Nephron progenitor cell (in vitro differentiated cells): ENCODE results near the gene SLC23A2.

Experiments
- DNase-seq: peaks from one replicate; pipeline ENCODE4 v3.0.0; 2021
- H3K27ac Mint-ChIP-seq: 2 replicates; pipeline ENCODE4 v1.8.0; 2021; ENCODE audit warnings: mild to moderate bottlenecking, moderate library complexity, mixed read lengths
- H3K27me3 Mint-ChIP-seq: 2 replicates; pipeline ENCODE4 v1.8.0; 2021; ENCODE audit warnings: mild to moderate bottlenecking, low read depth, mixed read lengths; ENCODE audit not compliant: poor library complexity
- H3K36me3 Mint-ChIP-seq: 2 replicates; pipeline ENCODE4 v1.8.0; 2021; ENCODE audit warnings: low read depth, mixed read lengths
- H3K4me1 Mint-ChIP-seq: 2 replicates; pipeline ENCODE4 v1.8.0; 2021; ENCODE audit warnings: mixed read lengths
- H3K4me3 Mint-ChIP-seq: 2 replicates; pipeline ENCODE4 v1.8.0; 2021; ENCODE audit warnings: mild to moderate bottlenecking, moderate library complexity, mixed read lengths
- H3K9me3 Mint-ChIP-seq: 2 replicates; pipeline ENCODE4 v1.8.0; 2021; ENCODE audit warnings: mild to moderate bottlenecking, moderate library complexity, mixed read lengths
- CTCF ChIP-seq: fragments of 200-600 bp; sonication (generic); IDR thresholded peaks from 2 replicates; pipeline ENCODE4 v1.5.0; 2021; ENCODE audit warnings: antibody characterized with exemption

Gene SLC23A2

GRCh38 chr20:4844751-4845465 lies 156.4 kb downstream of the SLC23A2 start:
- DNase-seq, result no peak
- H3K27ac Mint-ChIP-seq, result no peak overlapping the region
- H3K4me1 Mint-ChIP-seq, result no peaks in the 10 kb centered on the region
- no peak overlapping the region for H3K4me3 Mint-ChIP-seq
- H3K27me3 Mint-ChIP-seq, result peaks cover 19% of the 10 kb centered on the region
- TF ChIP-seq CTCF, result no peak
- peaks cover 4% of the 10 kb centered on the region for H3K9me3 Mint-ChIP-seq
- H3K36me3 Mint-ChIP-seq, result no peaks in the 10 kb centered on the region

GRCh38 chr20:4844325-4844724 lies 157.0 kb downstream of the SLC23A2 start:
- no peak for TF ChIP-seq CTCF
- Mint-ChIP-seq H3K27ac (no peak overlapping the region), H3K4me3 (no peak overlapping the region), H3K36me3 (no peaks in the 10 kb centered on the region), H3K4me1 (no peaks in the 10 kb centered on the region), H3K9me3 (peaks cover 8% of the 10 kb centered on the region), H3K27me3 (peaks cover 24% of the 10 kb centered on the region)
- no peak for DNase-seq

- no peak for TF ChIP-seq CTCF
- peaks cover 5% of the 10 kb centered on the region for H3K4me1 Mint-ChIP-seq
- H3K4me3 Mint-ChIP-seq, result no peak overlapping the region
- peaks cover 8% of the 10 kb centered on the region for H3K9me3 Mint-ChIP-seq
- H3K36me3 Mint-ChIP-seq, result no peaks in the 10 kb centered on the region
- H3K27ac Mint-ChIP-seq, result no peak overlapping the region
- peaks cover 43% of the 10 kb centered on the region for H3K27me3 Mint-ChIP-seq
- DNase-seq, result no peak
These were observed 160.5 kb downstream of the SLC23A2 start for GRCh38 chr20:4840801-4841200.

GRCh38 chr20:4838526-4838925 lies 162.8 kb downstream of the SLC23A2 start:
- no peak for DNase-seq
- no peak for TF ChIP-seq CTCF
- Mint-ChIP-seq H3K4me3 (no peak overlapping the region), H3K4me1 (peaks cover 11% of the 10 kb centered on the region), H3K27ac (no peak overlapping the region), H3K9me3 (peaks cover 8% of the 10 kb centered on the region), H3K36me3 (no peaks in the 10 kb centered on the region), H3K27me3 (peaks cover 37% of the 10 kb centered on the region)

GRCh38 chr20:4837760-4838159 lies 163.6 kb downstream of the SLC23A2 start:
- Mint-ChIP-seq H3K36me3 (no peaks in the 10 kb centered on the region), H3K27me3 (peaks cover 40% of the 10 kb centered on the region), H3K27ac (no peak overlapping the region), H3K4me3 (no peak overlapping the region), H3K9me3 (peaks cover 8% of the 10 kb centered on the region), H3K4me1 (peaks cover 11% of the 10 kb centered on the region)
- no peak for DNase-seq
- no peak for TF ChIP-seq CTCF

- DNase-seq, result no peak
- H3K4me3 Mint-ChIP-seq, result no peak overlapping the region
- H3K27ac Mint-ChIP-seq, result no peak overlapping the region
- H3K4me1 Mint-ChIP-seq, result peaks cover 11% of the 10 kb centered on the region
- H3K36me3 Mint-ChIP-seq, result no peaks in the 10 kb centered on the region
- H3K9me3 Mint-ChIP-seq, result peaks cover 8% of the 10 kb centered on the region
- peaks cover 36% of the 10 kb centered on the region for H3K27me3 Mint-ChIP-seq
- TF ChIP-seq CTCF, result no peak
These were observed 164.4 kb downstream of the SLC23A2 start for GRCh38 chr20:4836935-4837334.
